Stimulated activated naive CD8-positive, alpha-beta T cell treated with anti-CD3 and anti-CD28 coated beads, Interleukin-15, Interleukin-2, amounts not matched to agents 100 ng/mL and 50 ng/mL, for 24 hours (primary cell): ENCODE results near the gene SLC13A3.

ENCODE experiments used
- H3K27ac Mint-ChIP-seq: one replicate; pipeline ENCODE4 v1.8.0; 2021; ENCODE audit warnings: mild to moderate bottlenecking, mixed read lengths
- H3K27me3 Mint-ChIP-seq: one replicate; pipeline ENCODE4 v1.8.0; 2021; ENCODE audit warnings: mixed read lengths
- H3K36me3 Mint-ChIP-seq: one replicate; pipeline ENCODE4 v1.8.0; 2021; ENCODE audit warnings: low read depth, mixed read lengths
- H3K4me1 Mint-ChIP-seq: one replicate; pipeline ENCODE4 v1.8.0; 2021; ENCODE audit warnings: low read depth, mixed read lengths
- H3K4me3 Mint-ChIP-seq: one replicate; pipeline ENCODE4 v1.8.0; 2021; ENCODE audit warnings: mild to moderate bottlenecking, mixed read lengths
- H3K9me3 Mint-ChIP-seq: one replicate; pipeline ENCODE4 v1.8.0; 2021; ENCODE audit warnings: mixed read lengths

The SLC13A3 gene

GRCh38 chr20:46672543-46673148 lies 21.4 kb upstream of the SLC13A3 start:
- H3K4me3 Mint-ChIP-seq = no peak overlapping the region
- H3K27ac Mint-ChIP-seq = no peak overlapping the region
- H3K4me1 Mint-ChIP-seq = no peaks in the 10 kb centered on the region
- no peaks in the 10 kb centered on the region for H3K27me3 Mint-ChIP-seq
- H3K9me3 Mint-ChIP-seq = peaks cover 11% of the 10 kb centered on the region
- peaks cover 13% of the 10 kb centered on the region for H3K36me3 Mint-ChIP-seq

DNA sequence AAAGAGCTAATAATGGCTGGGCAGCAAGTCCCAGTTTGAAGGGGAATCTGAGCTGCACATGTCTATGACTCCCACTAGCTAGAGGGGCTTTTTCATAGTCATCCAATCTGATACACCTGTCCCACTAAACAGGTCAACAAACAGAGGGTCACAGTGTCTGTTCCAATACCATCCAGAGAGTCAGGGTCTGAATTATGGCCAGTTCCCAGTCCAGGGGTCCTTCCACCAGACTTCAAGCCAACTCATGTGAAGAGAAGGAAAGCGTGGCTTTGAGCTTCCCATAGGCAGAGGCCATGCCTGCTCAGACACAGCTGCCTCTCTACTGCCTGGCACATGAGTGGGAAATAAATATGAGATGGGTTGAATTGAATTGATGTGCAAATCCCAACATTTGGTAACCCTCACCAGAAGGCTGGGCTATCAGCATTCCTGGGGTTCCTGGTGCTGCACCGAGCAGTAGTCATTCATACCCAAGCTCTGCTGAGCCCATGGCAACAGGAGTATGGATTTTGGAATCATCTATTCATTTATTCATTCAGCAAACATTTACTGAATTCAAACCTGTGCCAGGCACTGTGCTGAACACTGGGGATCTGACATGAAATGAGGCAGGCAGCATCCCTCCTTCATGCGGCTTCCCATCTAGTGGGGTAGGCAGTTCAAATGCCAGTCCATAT lies 20.7 kb upstream of the SLC13A3 start:
- H3K27me3 Mint-ChIP-seq = no peaks in the 10 kb centered on the region
- H3K36me3 Mint-ChIP-seq = peaks cover 13% of the 10 kb centered on the region
- H3K4me3 Mint-ChIP-seq = no peak overlapping the region
- peaks cover 11% of the 10 kb centered on the region for H3K9me3 Mint-ChIP-seq
- no peak overlapping the region for H3K27ac Mint-ChIP-seq
- H3K4me1 Mint-ChIP-seq = no peaks in the 10 kb centered on the region

DNA sequence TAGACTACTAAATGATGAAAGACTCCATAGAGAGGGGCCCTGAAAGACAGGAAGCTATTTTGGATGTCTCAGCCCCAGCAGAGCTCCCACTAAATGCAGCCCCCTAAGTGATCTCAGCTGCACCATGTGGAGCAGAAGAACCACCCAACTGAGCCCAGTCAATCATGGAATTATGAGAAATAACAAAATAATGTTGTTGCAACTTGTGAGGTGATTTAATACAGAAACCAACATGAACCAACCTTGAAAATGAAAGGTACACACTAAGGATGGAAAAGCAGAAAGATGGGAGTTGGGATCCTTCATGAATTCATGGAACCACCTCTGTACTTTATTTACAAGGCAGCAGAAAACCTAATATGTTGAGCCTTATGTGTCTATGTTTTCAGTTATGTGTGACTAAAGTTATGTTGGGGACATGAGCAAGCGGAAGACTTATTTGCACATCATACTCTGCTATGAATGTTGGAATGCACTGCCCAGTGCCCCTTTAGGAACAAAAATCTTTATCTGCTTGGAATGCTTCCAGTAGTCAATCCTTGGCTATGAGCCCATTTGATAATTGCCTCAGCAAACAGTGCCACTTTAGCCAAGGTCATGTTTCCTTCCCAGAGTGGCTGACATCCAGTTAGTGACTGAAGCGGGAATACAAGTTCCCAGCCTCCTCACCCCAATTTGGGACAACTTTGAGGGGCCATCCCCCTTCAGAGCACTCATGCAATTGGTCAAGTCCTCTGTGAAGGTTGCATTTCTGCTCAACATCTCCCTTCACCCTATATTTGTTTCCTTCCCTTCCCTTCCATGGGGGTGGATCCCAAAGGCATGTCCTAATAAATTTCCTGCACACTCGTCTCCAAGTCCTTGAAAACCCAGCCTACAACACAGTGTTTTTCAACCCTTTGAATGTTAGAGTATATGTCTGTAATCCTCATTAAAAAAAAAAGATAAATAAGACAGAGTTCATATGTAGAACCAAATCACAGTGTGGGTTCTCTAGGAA lies 19.6 kb upstream of the SLC13A3 start:
- Mint-ChIP-seq H3K27ac (no peak overlapping the region), H3K9me3 (peaks cover 11% of the 10 kb centered on the region), H3K4me1 (no peaks in the 10 kb centered on the region), H3K4me3 (no peak overlapping the region), H3K27me3 (no peaks in the 10 kb centered on the region), H3K36me3 (peaks cover 13% of the 10 kb centered on the region)

GRCh38 chr20:46670228-46670584 lies 18.9 kb upstream of the SLC13A3 start:
- Mint-ChIP-seq H3K4me3 (no peak overlapping the region), H3K9me3 (peaks cover 11% of the 10 kb centered on the region), H3K27me3 (no peaks in the 10 kb centered on the region), H3K4me1 (no peaks in the 10 kb centered on the region), H3K36me3 (peaks cover 13% of the 10 kb centered on the region), H3K27ac (no peak overlapping the region)

DNA sequence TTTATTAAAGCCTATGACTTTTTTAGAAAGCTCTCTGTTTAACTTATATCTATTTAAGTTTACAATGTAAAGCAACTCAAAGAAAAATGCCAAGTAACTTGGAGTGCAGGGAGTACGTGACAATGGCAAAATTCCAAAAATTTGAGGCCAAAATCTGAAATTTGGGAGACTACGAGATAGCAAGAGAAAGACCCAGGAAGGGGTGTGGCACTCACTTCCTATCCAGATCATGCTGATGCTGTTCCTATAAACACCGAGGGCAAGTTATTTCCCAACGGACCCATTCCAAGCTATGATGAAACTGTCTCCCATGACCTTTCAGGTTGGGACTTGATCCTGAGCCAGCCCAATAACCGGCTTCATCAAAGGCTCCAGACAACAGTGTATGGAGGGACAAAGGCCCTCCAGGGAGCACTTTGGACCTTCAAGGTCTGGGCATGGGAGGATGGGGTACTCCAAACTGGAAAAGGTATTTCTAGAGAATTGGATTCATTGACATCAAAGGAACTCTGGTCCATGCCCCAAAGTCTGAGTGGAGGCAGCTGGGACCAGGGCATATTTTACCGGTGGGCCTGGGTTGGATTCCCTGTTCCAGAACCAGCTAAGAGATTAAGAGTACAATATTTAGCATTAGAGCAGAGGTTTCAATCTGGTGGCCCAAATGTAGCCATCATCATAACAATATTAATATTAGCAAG lies 15.7 kb upstream of the SLC13A3 start:
- H3K4me3 Mint-ChIP-seq = no peak overlapping the region

DNA sequence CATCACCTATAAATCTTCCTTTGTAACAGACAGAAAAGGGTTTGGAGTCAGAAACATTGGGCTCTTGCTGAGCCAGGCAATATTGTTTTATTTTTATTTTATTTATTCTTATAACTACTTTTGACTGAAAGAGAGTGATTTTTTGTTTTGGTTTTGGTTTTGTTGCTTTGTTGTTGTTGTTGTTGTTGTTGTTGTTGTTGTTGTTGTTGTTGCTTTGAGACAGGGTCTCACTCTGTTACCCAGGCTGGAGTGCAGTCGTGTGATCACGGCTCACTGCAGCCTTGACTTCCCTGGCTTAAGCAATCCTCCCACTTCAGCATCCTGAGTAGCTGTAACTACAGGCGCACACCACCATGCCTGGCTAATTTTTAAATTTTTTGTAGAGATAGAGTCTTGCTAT lies 15.0 kb upstream of the SLC13A3 start:
- Mint-ChIP-seq H3K9me3 (peaks cover 10% of the 10 kb centered on the region), H3K27me3 (no peaks in the 10 kb centered on the region), H3K27ac (no peak overlapping the region), H3K4me3 (no peak overlapping the region), H3K4me1 (no peaks in the 10 kb centered on the region), H3K36me3 (peaks cover 8% of the 10 kb centered on the region)

More for the DNA sequence above, 15.7 kb upstream of the SLC13A3 start:
- Mint-ChIP-seq H3K4me1 (no peaks in the 10 kb centered on the region), H3K27me3 (no peaks in the 10 kb centered on the region), H3K9me3 (peaks cover 11% of the 10 kb centered on the region), H3K27ac (no peak overlapping the region), H3K36me3 (peaks cover 8% of the 10 kb centered on the region)

- H3K9me3 Mint-ChIP-seq = peaks cover 5% of the 10 kb centered on the region
- H3K4me3 Mint-ChIP-seq = no peak overlapping the region
- H3K27me3 Mint-ChIP-seq = no peaks in the 10 kb centered on the region
- peaks cover 6% of the 10 kb centered on the region for H3K36me3 Mint-ChIP-seq
- H3K27ac Mint-ChIP-seq = no peak overlapping the region
- no peaks in the 10 kb centered on the region for H3K4me1 Mint-ChIP-seq
Measured at GRCh38 chr20:46665602-46666001, 14.3 kb upstream of the SLC13A3 start.

DNA sequence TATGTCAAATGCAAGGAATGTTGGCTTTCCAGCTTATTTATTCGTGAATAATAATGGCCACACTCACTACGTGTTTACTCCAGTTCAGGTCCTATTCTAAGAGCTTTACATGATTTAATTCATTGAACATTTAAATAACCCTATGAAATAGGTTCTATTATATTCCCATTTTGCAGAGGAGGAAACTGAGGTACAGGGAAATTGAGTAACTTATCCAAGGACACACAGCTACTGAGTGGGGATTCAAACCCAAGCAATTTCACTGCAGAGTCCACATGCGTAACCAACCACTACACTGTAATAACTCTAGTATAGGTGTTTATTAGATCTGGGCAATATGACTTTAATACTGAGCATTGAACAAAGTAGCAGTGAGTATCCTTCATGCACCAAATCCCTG lies 12.3 kb upstream of the SLC13A3 start:
- Mint-ChIP-seq H3K27ac (no peak overlapping the region), H3K36me3 (no peaks in the 10 kb centered on the region), H3K9me3 (no peaks in the 10 kb centered on the region), H3K4me1 (no peaks in the 10 kb centered on the region), H3K27me3 (no peaks in the 10 kb centered on the region), H3K4me3 (no peak overlapping the region)

DNA sequence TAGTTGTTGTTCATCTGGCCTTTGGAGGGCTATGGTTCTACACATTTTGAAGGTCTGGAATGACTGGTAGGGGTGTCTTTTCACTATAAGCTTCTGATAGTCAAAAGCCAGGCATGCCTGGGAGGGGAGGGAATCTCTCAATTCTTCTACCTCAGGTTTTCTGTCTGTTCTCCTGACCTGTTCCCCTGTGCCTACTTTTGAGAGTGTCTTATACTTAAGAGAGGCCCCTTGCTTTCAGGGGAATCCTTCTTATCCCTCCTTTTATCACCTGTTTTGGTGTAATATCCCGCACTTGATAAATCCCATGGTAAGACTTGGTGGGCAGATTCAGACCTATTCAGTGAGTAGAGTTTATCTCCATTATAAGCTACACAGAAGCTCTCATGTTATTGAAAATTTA lies 10.4 kb upstream of the SLC13A3 start:
- no peak overlapping the region for H3K4me3 Mint-ChIP-seq
- H3K36me3 Mint-ChIP-seq = no peaks in the 10 kb centered on the region
- no peaks in the 10 kb centered on the region for H3K9me3 Mint-ChIP-seq
- H3K27ac Mint-ChIP-seq = no peak overlapping the region
- no peaks in the 10 kb centered on the region for H3K27me3 Mint-ChIP-seq
- H3K4me1 Mint-ChIP-seq = no peaks in the 10 kb centered on the region

DNA sequence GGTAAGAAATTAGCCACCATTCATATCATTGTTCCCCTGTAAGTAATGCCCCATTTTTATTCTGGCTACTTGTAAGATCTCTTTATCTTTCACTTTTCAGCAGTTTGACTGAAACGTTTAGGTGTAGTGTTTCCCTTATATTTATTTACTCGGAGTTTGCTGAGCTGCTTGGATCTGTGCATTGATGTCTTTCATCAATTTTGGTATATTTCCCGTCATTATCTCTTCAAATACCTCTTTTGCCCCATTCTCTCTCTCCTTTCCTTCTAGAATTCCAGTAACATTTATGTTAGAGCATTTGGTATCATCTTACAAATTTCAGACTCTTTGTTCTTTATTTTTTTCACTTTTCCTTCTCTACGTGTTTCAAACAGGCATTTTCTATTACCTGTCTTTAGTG lies 9.2 kb upstream of the SLC13A3 start:
- no peaks in the 10 kb centered on the region for H3K27me3 Mint-ChIP-seq
- no peaks in the 10 kb centered on the region for H3K4me1 Mint-ChIP-seq
- no peaks in the 10 kb centered on the region for H3K36me3 Mint-ChIP-seq
- no peak overlapping the region for H3K27ac Mint-ChIP-seq
- no peak overlapping the region for H3K4me3 Mint-ChIP-seq
- no peaks in the 10 kb centered on the region for H3K9me3 Mint-ChIP-seq

DNA sequence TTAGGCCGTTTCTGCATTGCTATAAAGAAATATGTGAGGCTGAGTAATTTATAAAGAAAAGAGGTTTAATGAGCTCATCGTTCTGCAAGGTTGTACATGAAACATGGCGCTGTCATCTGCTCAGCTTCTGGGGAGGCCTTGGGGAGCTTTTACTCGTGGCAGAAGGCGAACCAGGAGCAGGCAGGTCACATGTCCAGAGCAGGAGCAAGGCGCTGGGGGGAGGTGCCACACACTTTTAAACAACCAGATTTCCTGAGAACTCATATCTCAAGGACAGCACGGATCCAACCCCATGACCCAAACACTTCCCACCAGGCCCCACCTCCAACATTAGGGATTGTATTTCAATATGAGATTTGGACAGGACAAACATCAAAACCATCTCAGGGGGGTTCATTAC lies 6.4 kb upstream of the SLC13A3 start:
- H3K4me1 Mint-ChIP-seq = no peaks in the 10 kb centered on the region
- H3K27ac Mint-ChIP-seq = no peak overlapping the region
- no peak overlapping the region for H3K4me3 Mint-ChIP-seq
- H3K36me3 Mint-ChIP-seq = no peaks in the 10 kb centered on the region
- no peaks in the 10 kb centered on the region for H3K9me3 Mint-ChIP-seq
- peaks cover 13% of the 10 kb centered on the region for H3K27me3 Mint-ChIP-seq

GRCh38 chr20:46657137-46657536 lies 5.9 kb upstream of the SLC13A3 start:
- Mint-ChIP-seq H3K4me1 (no peaks in the 10 kb centered on the region), H3K27me3 (peaks cover 15% of the 10 kb centered on the region), H3K4me3 (no peak overlapping the region), H3K36me3 (no peaks in the 10 kb centered on the region), H3K27ac (no peak overlapping the region), H3K9me3 (no peaks in the 10 kb centered on the region)

GRCh38 chr20:46652699-46653098 lies 1.4 kb upstream of the SLC13A3 start:
- no peaks in the 10 kb centered on the region for H3K4me1 Mint-ChIP-seq
- no peak overlapping the region for H3K27ac Mint-ChIP-seq
- H3K9me3 Mint-ChIP-seq = peaks cover 3% of the 10 kb centered on the region
- H3K4me3 Mint-ChIP-seq = no peak overlapping the region
- H3K27me3 Mint-ChIP-seq = peaks cover 44% of the 10 kb centered on the region
- H3K36me3 Mint-ChIP-seq = no peaks in the 10 kb centered on the region

GRCh38 chr20:46650575-46651090 lies 626 bp downstream of the SLC13A3 start:
- Mint-ChIP-seq H3K27ac (no peak overlapping the region), H3K36me3 (no peaks in the 10 kb centered on the region), H3K4me1 (no peaks in the 10 kb centered on the region), H3K9me3 (peaks cover 3% of the 10 kb centered on the region), H3K27me3 (peaks cover 44% of the 10 kb centered on the region), H3K4me3 (no peak overlapping the region)
